Rectal smooth muscle tissue (tissue), 1 donor: ENCODE results near the gene FFAR3.

Experiments
- H3K27ac ChIP-seq: one replicate; pipeline ENCODE4 v1.7.0; 2013; ENCODE audit warnings: low read depth, low read length, inconsistent platforms
- H3K27me3 ChIP-seq: one replicate; pipeline ENCODE4 v1.7.0; 2013; ENCODE audit warnings: low read length; ENCODE audit not compliant: control insufficient read depth, insufficient read depth
- H3K36me3 ChIP-seq: one replicate; pipeline ENCODE4 v1.7.0; 2013; ENCODE audit warnings: low read length; ENCODE audit not compliant: control insufficient read depth, insufficient read depth
- H3K4me1 ChIP-seq: one replicate; pipeline ENCODE4 v1.7.0; 2013; ENCODE audit warnings: low read length; ENCODE audit not compliant: control insufficient read depth, insufficient read depth
- H3K4me3 ChIP-seq: one replicate; pipeline ENCODE4 v1.7.0; 2013; ENCODE audit warnings: low read length
- H3K9ac ChIP-seq: one replicate; pipeline ENCODE4 v1.7.0; 2013; ENCODE audit warnings: low read length

FFAR3 gene

GRCh38 chr19:35407619-35408018, 49.4 kb downstream of the FFAR3 start:
- no peaks in the 10 kb centered on the region for H3K4me1 ChIP-seq
- H3K27ac ChIP-seq: no peak overlapping the region
- no peaks in the 10 kb centered on the region for H3K36me3 ChIP-seq

GRCh38 chr19:35408284-35409171, 50.3 kb downstream of the FFAR3 start:
- Histone ChIP-seq H3K4me3 (no peak overlapping the region), H3K27me3 (no peaks in the 10 kb centered on the region), H3K4me1 (no peaks in the 10 kb centered on the region)

More at GRCh38 chr19:35407619-35408018, 49.4 kb downstream of the FFAR3 start:
- Histone ChIP-seq H3K9ac (no peak overlapping the region), H3K4me3 (no peak overlapping the region), H3K27me3 (no peaks in the 10 kb centered on the region)

GRCh38 chr19:35409191-35409590, 50.9 kb downstream of the FFAR3 start:
- Histone ChIP-seq H3K9ac (no peak overlapping the region), H3K27ac (no peak overlapping the region), H3K36me3 (no peaks in the 10 kb centered on the region), H3K4me1 (no peaks in the 10 kb centered on the region), H3K27me3 (no peaks in the 10 kb centered on the region), H3K4me3 (no peak overlapping the region)

More at GRCh38 chr19:35408284-35409171, 50.3 kb downstream of the FFAR3 start:
- no peaks in the 10 kb centered on the region for H3K36me3 ChIP-seq
- H3K9ac ChIP-seq: no peak overlapping the region
- no peak overlapping the region for H3K27ac ChIP-seq
